Anterior cingulate cortex (tissue), 58 donors: ENCODE measurements around the gene ADCY7.

ENCODE experiments used
- DNase-seq, 58 donors: peaks; one replicate each; lab custom pipeline; 2025; lab: John Stamatoyannopoulos, UW

ADCY7 gene

DNA sequence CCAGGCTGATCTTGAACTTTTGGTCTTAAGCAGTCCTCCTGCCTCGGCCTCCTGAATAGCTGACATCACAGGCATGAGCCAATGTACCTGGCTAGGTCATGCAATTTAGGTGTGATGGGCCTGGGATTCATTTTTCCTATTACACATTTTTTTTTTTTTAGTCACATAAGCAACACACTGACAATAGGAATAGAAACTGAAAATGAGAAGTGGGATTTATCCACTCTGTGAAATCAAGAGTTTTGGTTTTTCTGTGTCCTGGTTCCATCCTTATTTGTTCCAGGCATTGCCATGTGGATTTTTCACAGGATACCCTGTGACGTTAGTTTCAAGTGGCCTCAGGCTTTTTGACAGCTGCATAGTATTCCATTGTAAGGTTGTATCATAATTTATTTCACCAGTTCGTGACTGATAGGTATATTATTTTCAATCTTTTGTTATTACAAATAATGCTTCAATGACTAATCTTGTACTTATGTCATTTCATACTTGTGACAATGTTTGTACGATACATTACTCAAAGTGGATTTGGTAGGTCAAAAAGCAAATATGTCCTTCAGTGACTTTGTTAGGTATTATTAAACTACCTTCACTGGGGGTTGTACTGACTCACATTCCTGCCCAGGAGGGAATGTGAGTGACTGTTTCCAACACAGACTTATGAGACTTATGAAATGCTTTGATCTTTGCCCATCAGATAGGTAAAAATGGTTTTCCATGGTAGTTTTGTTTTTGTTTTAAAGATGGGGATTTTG is 10.6 kb downstream of the ADCY7 start:
- DNase-seq, result no peak

DNA sequence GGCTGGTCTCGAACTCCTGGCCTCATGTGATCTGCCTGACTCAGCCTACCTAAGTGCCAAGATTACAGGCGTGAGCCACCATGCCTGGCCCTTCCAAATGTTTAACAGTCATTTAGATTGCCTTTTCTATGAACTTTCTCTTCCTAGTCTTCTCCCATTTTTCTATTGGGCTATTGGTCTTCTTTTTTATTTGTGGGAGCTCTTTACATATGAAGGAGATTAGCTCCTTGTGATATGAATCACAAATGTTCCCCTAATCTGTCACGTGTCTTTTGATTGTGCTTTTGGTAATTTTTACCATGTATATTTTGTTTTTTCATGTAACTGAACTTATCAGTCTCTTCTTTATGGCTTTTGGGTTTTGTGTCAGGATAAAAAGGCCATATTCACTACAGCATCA is 11.9 kb downstream of the ADCY7 start:
- no peak for DNase-seq

DNA sequence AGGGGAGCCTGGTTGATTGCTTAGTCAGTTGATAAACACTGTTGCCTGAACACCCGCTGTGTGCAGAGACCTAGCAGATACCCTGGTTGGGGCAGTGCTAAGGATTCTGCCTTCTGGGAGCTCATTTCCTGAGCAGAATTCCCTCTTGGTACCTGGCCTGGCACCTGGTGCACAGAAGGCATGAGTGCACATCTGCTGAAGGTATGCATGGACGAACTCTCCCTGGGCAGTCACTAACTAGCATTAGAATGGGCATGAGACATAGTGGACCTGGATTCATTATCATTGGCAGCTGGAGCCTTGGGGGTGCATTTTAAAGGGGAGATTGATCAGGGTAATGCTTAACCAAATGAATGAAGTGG is 13.1 kb downstream of the ADCY7 start:
- no peak for DNase-seq

DNA sequence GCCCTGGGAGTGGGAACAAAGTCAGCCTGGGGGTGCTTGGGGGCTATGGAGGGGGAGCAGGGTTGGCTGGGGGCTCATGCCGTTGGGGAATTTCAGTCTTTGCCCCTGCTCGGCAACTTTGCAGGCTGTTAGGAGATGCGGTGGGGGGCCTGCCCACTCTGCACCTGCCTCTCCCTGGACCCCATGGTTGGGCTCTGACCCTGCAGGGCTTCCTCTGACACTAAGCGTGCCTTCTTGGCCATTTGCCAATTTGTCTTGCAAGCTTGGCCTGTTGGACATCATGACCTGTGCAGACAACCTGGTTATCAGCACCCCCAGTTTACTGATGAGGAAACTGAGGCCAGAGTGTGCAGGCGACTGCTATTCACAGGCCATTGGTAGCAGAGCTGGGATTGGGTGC is 14.6 kb downstream of the ADCY7 start:
- DNase-seq, result no peak

DNA sequence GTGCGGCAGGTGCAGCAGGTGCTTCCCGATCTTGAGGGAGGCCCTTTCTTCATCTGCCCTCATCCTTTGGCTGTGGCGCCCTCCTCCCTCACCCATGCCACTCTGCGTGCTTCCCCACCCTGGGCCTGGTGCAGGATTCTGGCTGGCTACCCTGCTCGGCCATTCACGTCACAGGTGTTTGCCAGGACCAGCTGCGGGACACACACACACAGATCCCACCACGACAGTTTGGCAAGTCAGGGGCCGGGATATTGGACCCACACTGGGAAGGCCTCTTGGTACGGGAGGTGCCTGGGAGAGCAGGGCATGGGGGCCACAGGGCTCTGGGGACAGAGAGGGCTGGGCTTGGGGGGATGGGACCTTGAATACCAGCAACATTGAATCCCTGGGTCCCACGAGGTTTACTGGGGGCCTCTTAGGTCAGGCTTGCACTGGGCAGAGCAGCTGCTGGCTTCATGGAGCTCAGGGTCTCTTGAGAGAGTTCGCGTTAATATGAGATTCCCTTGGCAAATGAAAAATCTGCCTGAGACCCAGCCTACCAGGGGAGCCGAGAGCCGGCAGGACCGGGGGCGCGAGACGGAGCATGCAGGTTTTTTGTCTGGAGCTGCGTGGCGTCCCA is 15.1 kb downstream of the ADCY7 start:
- no peak for DNase-seq

DNA sequence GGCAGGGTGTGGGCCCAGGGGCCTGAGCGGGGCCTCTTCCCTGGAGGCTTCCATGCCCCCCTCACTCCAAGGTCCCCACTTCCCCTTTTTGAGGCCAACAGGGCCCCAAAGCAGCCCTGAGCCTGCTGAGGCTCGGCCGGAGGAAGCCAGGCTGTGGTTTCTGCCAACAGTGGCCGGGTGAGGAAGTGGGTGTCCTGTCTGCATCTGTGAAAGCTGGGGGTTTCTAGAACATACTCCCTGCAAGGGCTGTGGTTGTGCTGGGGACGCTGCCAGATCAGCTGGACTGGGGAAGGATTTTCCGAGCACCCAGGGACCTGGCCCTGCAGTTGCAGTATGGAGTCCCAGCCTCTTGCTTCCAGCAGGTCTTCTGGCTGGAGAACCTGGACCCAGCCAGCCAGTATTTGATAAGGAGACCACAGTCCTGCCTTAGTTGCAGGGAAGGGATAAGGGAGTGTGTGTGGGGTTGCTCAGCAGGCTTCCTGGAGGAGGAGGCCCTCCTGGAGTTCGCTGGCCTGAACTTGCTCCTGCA is 15.7 kb downstream of the ADCY7 start:
- DNase-seq, result peak in 37 of 58 donors; percentile 15 to 67 (median 38)

DNA sequence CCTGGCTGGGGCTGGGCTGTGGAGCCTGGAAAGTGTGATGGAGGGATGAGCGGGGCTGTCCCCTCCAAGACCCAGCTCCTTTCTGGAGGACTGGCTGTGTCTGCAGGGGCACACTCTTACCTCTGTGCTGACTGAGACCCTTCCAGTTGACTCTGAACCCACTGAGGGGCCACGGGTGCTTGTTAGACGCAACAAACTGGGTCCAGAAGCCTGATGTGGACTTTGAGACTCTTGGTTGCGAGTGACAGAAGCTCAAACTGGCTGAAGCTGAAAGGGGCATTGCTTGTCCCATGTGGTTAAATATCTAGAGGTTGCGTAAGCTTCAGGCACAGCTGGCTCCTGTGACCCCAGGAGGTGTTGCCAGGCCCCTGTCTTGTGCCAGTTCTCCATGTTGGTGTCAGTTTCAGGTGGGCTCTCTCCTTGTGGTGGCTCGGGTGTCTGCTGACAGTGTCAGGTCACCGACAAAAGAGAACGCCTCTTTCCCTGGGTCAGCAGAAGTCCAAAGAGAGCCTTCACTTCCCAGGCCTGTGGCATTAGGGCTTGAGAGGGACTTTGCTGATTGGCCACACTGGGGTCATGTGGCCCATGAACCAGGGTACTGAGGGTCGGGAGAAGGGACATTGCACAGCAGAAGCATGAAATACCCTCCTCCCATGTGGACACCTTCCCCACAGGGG is 16.7 kb downstream of the ADCY7 start:
- peak in 1 of 58 donors; percentile 23 for DNase-seq

DNA sequence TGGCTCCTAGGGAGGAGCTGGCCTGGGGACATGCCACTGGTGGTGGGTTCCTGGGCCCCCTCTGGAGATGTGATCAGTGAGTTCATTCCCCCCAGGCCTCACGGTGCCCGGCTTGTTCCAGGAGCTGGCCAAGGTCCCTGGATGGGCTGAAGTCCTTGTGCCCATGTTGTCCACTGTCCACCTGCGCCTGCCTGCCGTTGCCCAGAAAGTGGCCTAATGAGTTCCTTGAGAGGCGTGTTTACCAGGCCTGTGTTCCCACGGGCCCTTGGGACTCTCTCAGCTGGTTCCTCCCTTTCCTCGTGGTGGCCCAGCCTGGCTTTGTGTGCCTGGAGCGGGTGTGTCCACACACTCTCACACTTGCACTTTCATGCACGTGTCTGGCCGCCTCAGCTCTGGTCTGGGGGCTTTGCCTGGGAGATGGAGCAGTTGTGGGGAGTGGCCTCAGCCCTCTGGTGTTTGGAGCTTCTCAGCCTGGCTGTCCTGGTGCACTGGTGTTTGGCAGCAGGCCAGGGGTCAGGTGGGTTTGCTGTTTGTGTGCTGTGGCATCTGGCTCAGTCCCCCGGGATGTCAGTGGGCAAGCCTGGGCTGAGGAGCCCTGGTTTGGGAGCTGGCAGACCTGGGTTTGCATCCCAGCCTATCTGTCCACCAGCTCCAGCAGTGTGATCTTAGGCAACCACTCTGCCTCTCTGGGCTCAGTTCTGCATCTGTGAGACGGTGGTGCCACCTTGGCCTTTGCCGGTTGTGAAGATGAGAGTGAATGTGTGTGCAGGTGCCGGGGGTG is 18.0 kb downstream of the ADCY7 start:
- DNase-seq, result no peak

DNA sequence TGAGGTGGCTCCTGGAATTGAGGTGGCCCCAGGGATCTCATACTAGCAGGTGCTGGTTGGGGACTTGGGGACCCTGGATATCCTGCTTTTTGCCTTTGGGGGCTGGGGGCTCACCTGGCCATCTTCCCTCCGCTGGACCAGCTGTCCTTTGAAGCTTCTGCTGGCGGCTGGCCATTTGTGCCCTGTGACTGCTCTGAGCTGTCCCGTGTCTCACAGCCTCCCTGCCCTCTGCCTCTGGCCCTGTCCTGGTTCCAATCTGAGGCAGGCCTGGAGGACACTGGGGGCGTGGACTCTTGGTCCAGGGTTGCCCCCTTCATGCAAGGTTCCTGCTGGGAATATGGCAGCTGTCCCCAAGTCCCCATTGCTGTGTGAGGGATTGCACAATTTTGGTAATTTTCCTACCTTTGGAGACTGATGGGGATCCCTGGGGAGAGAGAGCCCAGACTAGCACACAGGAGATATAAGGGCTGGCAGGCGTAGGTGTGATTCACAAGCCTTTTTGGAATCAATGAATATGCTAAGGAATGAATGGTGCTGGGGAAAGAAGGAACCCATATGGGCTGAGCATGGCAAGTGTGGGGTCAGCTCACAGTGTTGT is 19.2 kb downstream of the ADCY7 start:
- DNase-seq, result peak in 1 of 58 donors; percentile 12

DNA sequence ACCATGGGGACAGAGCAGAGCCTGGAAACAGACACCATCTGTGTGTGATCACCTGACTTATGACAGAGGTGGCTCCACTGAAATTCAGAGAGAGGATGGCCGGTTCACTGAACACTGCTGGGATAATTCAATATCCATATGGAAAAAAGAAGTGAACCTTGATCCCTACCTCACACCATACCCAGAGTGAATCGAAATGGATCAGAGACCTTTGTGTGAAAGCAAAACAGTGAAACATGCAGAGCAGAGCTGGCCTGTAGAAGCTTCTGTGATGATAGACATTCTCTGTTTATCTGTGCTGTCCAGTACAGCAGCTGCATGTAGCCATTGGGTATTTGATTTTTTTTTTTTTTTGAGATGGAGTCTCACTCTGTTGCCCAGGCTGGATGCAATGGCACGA is 20.3 kb downstream of the ADCY7 start:
- DNase-seq, result no peak

DNA sequence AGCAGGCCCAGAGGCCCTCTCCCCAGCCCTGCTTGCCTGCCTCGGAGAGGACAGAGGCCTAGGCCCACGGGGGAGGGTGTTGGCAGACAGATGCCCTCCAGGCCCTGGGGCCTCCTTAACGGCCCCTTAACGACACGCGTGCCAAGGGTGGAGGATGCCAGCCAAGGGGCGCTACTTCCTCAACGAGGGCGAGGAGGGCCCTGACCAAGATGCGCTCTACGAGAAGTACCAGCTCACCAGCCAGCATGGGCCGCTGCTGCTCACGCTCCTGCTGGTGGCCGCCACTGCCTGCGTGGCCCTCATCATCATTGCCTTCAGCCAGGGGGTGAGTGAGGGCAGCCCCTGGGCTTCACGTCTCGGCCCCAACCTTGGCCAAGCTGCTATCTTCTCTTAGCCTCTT is 21.7 kb downstream of the ADCY7 start:
- DNase-seq, result no peak

DNA sequence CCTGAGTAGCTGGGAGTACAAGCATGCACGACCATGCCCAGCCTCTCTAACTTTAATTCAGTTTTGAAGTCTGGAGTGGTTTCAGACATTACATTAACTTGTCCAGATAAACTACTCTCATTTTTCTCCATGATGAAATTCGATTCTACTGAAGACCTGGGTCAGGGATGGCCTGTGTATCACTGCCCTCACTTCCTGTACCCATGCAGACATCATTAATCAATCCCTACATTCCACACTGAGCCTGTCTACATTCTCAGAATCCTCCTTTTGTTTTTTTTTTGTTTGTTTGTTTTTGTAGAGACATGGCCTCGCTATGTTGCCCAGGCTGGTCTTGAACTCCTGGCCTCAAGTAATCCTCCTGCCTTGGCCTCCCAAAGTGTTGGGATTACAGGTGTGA is 22.6 kb downstream of the ADCY7 start:
- DNase-seq, result no peak

DNA sequence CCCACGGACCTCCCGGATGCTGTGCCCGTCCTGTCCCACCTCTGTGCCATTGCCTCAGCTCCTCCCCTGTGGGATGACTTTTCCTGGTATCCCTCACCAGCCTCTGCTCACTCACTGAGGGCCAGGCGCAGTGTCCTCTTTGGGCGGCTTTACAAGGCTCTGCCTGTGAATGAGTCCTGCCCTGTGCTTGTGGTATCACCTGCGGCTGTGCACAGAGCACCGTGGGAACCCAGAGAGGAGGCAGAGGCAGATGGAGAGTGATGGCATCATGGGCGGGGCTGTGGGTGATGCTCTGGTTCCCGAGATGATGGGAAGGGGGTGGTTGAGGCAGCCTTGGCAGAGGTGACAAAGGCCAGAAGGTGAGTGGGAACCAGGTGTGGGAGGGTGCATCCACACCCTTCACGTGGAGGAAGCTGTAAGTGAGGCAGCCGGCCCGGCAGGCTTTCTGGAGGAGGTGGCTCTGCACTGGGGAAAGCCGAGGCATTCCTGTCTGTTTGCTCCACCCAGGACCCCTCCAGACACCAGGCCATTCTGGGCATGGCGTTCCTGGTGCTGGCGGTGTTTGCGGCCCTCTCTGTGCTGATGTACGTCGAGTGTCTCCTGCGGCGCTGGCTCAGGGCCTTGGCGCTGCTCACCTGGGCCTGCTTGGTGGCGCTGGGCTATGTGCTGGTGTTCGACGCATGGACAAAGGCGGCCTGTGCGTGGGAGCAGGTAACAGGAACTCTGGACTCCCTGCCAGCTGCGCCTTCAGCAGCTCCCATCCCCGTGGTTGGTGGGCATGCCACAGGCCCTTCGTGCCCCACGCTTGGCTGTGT is 23.8 kb downstream of the ADCY7 start:
- no peak for DNase-seq

DNA sequence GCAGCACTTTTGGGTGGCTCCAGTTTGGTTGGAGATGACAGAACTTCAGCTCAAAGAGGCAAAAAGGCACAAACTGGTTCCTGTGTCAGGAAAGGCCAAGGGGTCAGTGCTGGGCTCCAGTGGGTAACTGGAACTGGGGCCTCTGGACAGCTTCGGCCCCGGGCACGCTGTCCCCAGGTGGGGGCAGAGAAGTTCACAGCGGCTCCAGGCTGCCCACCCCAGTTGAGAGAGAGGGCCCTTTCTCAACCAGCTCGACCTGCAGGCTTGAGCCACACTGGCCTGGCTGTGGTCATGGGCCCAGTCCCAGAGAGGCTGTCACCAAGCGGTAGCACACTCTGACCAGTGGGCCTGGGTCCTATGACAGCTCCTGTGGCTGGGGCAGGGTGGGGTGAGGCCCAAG is 24.5 kb downstream of the ADCY7 start:
- DNase-seq, result no peak

DNA sequence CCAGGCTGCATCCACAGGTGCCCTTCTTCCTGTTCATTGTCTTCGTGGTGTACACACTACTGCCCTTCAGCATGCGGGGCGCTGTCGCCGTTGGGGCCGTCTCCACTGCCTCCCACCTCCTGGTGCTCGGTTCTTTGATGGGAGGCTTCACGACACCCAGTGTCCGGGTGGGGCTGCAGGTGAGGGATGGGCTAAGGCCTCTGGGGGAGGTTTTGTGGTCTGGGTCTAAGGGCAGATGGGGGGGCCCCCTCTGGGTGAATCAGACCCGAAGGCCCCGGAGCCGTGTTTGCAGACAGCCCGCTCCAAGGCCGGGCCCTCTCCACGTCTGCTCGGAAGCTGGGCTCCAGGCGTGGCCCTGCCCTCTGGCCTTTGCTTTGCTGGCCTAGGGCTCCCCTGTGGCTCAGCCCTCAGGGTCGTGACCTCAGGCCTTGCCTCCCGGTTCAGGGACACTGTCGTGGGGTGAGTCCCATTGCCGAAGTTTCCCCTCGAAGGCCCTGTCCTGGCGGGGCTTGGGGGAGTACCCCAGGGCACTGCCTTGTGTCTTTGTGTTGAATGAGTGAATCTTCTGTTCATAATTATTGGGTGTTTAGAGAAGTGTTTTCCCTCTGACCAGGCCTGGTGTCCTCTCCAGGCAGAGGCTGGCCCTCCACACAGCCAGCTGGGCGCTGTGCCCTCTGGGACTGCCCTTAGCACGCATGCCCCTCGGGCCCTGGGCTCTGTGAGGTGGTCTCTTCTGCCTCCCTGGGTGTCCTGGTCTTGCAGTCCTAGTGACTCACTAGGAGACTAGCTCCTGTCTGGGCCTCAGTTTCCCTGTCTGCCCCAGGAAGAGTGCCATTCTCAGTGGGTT is 25.6 kb downstream of the ADCY7 start:
- DNase-seq, result no peak

DNA sequence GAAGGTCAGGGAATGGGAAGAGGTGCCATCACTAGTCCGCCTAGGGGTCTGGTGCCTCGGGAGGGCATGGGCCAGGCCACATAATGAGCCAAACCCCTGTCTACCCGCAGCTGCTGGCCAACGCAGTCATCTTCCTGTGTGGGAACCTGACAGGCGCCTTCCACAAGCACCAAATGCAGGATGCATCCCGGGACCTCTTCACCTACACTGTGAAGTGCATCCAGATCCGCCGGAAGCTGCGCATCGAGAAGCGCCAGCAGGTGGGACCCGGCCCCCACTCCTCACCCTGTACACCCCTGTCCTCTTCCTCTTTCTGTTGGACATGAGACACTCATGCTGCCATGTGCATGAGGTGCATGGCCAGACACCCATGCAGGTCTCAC is 26.2 kb downstream of the ADCY7 start:
- DNase-seq, result no peak

DNA sequence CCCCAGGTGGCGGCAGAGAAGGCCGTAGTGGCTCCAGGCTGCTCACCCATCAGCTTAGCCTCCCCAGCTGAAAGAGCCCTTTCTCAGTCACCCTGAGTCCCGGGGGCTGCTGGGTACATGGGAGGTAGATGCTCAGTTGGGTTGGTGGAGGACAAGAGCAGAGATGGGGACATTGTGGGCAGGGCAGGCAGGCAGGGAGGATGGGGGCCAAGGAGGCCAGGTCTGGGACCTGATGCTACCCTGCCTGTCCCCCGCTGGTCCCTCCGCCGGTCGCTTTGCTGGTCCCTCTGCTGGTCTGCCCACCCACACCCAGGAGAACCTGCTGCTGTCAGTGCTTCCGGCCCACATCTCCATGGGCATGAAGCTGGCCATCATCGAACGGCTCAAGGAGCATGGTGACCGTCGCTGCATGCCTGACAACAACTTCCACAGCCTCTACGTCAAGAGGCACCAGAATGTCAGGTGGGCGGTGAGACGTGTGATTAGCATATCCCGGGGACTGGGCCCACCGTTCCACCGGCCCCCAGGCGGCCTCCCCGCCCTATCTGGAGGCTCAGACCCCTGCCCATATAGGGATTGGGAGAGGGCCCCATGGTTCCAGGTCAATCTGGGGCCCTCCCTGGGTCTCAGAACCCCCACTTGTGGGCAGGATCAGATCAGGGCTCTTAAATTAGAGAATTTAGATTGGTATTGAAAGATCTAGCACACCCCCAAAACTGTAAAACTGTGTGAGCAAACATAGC is 26.9 kb downstream of the ADCY7 start:
- no peak for DNase-seq
